Loucy (cell line): Measurements from ENCODE around the gene KIAA1549.

Source experiments
- EZH2phosphoT487 ChIP-seq: fragments of 200-600 bp; IDR thresholded peaks from 2 replicates; pipeline ENCODE4 v1.6.1; 2018; ENCODE audit warnings: antibody characterized with exemption, mild to moderate bottlenecking, moderate library complexity, borderline replicate concordance
- TF ChIP-seq, protein P1 (sequence below): fragments of 200-600 bp; sonication (generic); conservative IDR thresholded peaks from 2 replicates; pipeline ENCODE4 v1.5.1; 2014; ENCODE audit warnings: mild to moderate bottlenecking, antibody characterized with exemption, low read length

- TF ChIP-seq, protein P1, sequence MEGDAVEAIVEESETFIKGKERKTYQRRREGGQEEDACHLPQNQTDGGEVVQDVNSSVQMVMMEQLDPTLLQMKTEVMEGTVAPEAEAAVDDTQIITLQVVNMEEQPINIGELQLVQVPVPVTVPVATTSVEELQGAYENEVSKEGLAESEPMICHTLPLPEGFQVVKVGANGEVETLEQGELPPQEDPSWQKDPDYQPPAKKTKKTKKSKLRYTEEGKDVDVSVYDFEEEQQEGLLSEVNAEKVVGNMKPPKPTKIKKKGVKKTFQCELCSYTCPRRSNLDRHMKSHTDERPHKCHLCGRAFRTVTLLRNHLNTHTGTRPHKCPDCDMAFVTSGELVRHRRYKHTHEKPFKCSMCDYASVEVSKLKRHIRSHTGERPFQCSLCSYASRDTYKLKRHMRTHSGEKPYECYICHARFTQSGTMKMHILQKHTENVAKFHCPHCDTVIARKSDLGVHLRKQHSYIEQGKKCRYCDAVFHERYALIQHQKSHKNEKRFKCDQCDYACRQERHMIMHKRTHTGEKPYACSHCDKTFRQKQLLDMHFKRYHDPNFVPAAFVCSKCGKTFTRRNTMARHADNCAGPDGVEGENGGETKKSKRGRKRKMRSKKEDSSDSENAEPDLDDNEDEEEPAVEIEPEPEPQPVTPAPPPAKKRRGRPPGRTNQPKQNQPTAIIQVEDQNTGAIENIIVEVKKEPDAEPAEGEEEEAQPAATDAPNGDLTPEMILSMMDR = no peak
- no peak for TF ChIP-seq EZH2phosphoT487
Observed at GRCh38 chr7:138871065-138871813, 110.0 kb downstream of the KIAA1549 start.
